Endodermal cell (in vitro differentiated cells): ENCODE measurements around the gene PODN. TPM values are rescaled to one million over a fixed set of nuclear protein-coding genes. Genes with fewer than 3 reads are reported as not detected.
A peak's percentile ranks its signal among the peaks of the same experiment; 100 is the strongest.

Experiments used
- DNase-seq: peaks from one replicate; pipeline ENCODE4 v3.0.0-alpha.2; 2017
- H3K27ac ChIP-seq: 2 replicates; pipeline ENCODE4 v1.5.1; 2013; ENCODE audit warnings: mild to moderate bottlenecking, low read depth, low read length, moderate library complexity
- H3K27me3 ChIP-seq: 2 replicates; pipeline ENCODE4 v1.6.1; 2013; ENCODE audit warnings: mild to moderate bottlenecking, low read length, moderate library complexity; ENCODE audit not compliant: insufficient read depth, control insufficient read depth, poor library complexity, severe bottlenecking
- H3K36me3 ChIP-seq: 2 replicates; pipeline ENCODE4 v1.7.0; 2013; ENCODE audit warnings: mild to moderate bottlenecking, low read length, moderate library complexity; ENCODE audit not compliant: control insufficient read depth, insufficient read depth
- H3K4me1 ChIP-seq: one replicate; pipeline ENCODE4 v1.7.0; 2013; ENCODE audit warnings: low read length; ENCODE audit not compliant: control insufficient read depth, insufficient read depth
- H3K4me3 ChIP-seq: 2 replicates; pipeline ENCODE4 v1.5.1; 2013; ENCODE audit warnings: mild to moderate bottlenecking, low read length, moderate library complexity
- H3K9ac ChIP-seq: 2 replicates; pipeline ENCODE4 v1.6.1; 2013; ENCODE audit warnings: mild to moderate bottlenecking, low read length, moderate library complexity; ENCODE audit not compliant: poor library complexity, severe bottlenecking; ENCODE audit errors: extremely low read depth
- H3K9me3 ChIP-seq: 2 replicates; pipeline ENCODE4 v1.6.1; 2013; ENCODE audit warnings: mild to moderate bottlenecking, low read length, moderate library complexity; ENCODE audit not compliant: control insufficient read depth
- H3K27ac Mint-ChIP-seq: 2 replicates; pipeline ENCODE4 v1.8.0; 2020; ENCODE audit warnings: mixed read lengths
- H3K27me3 Mint-ChIP-seq: 2 replicates; pipeline ENCODE4 v1.8.0; 2021; ENCODE audit warnings: mild to moderate bottlenecking, mixed read lengths; ENCODE audit not compliant: insufficient read depth
- H3K36me3 Mint-ChIP-seq: 2 replicates; pipeline ENCODE4 v1.8.0; 2020; ENCODE audit warnings: low read depth, mixed read lengths
- H3K4me1 Mint-ChIP-seq: 2 replicates; pipeline ENCODE4 v1.8.0; 2020; ENCODE audit warnings: mixed read lengths
- H3K4me3 Mint-ChIP-seq: 2 replicates; pipeline ENCODE4 v1.8.0; 2020; ENCODE audit warnings: mild to moderate bottlenecking, moderate library complexity, mixed read lengths
- H3K9me3 Mint-ChIP-seq: 2 replicates; pipeline ENCODE4 v1.8.0; 2020; ENCODE audit warnings: mild to moderate bottlenecking, mixed read lengths
- WGBS, 2 experiments: methylation state at CpG; one replicate each; pipeline versions ENCODE4 v1.1.5 to v1.1.7; 2013; ENCODE audit warnings: missing lambda C conversion rate in 2 of 2, mixed read lengths in 1 of 2; ENCODE audit not compliant: insufficient coverage in 1 of 2, insufficient read length in 1 of 2; 5-methylcytosine and 5-hydroxymethylcytosine counted together
- total RNA-seq, 2 donors: library from RNA; stranded (reverse); fragmentation: NEBNext Ultra II Directional in 1 of 2; extraction: Animal tissue kit (Norgen Biotek cat#: 25700) in 1 of 2; gene quantifications; 2 replicates in 1 of 2; 3 replicates in 1 of 2; pipeline ENCODE4 v1.2.1, GENCODE V29; 2021
- TF ChIP-seq, protein P1 (sequence below): fragments of 200-600 bp; sonication (generic); conservative IDR thresholded peaks from 2 replicates; pipeline ENCODE4 v1.5.0; 2021; ENCODE audit warnings: antibody characterized with exemption, mild to moderate bottlenecking

The PODN gene
- total RNA-seq, 2 donors from 2014 or later = 3.0 to 3.6 TPM

DNA sequence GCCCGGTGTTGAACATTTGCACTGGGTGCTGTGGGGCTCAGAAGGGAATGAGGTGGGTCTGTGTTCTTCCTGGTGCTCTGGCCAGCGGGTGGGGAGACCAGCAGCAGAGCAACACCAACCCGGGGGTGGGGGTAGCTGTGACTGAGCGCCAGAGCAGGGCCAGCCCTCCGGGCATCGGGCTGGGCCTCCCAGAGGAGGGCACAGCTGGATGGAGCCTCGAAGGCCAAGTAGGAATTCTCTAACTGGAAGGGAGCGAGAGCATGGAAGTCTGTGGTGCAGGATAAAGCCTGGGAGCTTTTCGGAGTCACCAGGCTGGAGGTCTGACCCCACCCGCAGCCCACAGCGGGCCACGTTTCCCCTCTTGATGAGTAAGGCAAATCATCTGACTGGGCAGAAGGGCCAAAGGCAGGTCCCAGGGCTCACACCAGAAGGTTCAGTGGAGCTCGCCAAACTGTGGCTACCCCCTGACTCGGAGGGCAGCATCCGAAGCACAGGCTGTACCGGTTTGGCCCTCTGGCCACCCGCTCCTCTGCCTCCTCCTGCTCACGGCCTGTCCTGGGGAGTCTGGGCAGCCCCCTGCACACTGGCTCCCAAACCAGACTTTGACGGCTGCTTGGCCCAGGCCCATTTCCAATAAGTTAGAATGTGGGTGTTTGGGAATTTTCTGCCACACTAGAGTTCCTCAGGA, 61.6 kb downstream of the PODN start:
- Histone ChIP-seq H3K4me3 (no peak overlapping the region), H3K9me3 (no peaks in the 10 kb centered on the region), H3K27me3 (peaks cover 47% of the 10 kb centered on the region), H3K9ac (no peak overlapping the region), H3K4me1 (peaks cover 16% of the 10 kb centered on the region), H3K27ac (no peak overlapping the region), H3K36me3 (no peaks in the 10 kb centered on the region)
- no peak overlapping the region for H3K4me3 Mint-ChIP-seq
- TF ChIP-seq, protein P1, sequence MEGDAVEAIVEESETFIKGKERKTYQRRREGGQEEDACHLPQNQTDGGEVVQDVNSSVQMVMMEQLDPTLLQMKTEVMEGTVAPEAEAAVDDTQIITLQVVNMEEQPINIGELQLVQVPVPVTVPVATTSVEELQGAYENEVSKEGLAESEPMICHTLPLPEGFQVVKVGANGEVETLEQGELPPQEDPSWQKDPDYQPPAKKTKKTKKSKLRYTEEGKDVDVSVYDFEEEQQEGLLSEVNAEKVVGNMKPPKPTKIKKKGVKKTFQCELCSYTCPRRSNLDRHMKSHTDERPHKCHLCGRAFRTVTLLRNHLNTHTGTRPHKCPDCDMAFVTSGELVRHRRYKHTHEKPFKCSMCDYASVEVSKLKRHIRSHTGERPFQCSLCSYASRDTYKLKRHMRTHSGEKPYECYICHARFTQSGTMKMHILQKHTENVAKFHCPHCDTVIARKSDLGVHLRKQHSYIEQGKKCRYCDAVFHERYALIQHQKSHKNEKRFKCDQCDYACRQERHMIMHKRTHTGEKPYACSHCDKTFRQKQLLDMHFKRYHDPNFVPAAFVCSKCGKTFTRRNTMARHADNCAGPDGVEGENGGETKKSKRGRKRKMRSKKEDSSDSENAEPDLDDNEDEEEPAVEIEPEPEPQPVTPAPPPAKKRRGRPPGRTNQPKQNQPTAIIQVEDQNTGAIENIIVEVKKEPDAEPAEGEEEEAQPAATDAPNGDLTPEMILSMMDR = no peak
- H3K27ac Mint-ChIP-seq = no peak overlapping the region
- WGBS, 2 experiments = 94 to 97% methylated on average over 10 to 19 of the region's 19 CpGs
- H3K27me3 Mint-ChIP-seq = peaks cover 69% of the 10 kb centered on the region
- peaks cover 42% of the 10 kb centered on the region for H3K4me1 Mint-ChIP-seq
- H3K36me3 Mint-ChIP-seq = no peaks in the 10 kb centered on the region
- H3K9me3 Mint-ChIP-seq = no peaks in the 10 kb centered on the region
- DNase-seq = no peak

DNA sequence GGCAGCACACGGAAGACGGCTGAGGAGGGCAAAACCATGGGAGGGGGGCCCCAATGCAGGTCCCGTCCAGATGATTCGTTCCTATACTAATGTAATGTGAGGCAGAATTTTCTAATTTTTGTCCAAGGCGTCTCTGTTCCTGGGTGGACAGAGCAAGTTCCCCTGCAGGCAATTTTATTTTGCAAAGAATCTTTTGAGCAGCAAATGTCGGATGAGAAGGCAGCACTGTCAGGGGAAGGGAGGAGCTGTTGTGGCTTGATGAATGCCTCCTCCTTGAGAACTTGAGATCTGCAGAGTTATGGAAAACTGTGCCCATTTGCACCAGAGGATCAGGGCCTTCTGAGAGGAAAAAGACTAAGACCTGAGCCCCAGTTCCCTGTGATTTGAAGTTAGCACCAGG, 63.1 kb downstream of the PODN start:
- Histone ChIP-seq H3K36me3 (no peaks in the 10 kb centered on the region), H3K27me3 (peaks cover 36% of the 10 kb centered on the region), H3K9ac (no peak overlapping the region), H3K27ac (no peak overlapping the region), H3K4me1 (peaks cover 16% of the 10 kb centered on the region), H3K9me3 (no peaks in the 10 kb centered on the region), H3K4me3 (no peak overlapping the region)
- H3K36me3 Mint-ChIP-seq = no peaks in the 10 kb centered on the region
- peaks cover 43% of the 10 kb centered on the region for H3K4me1 Mint-ChIP-seq
- TF ChIP-seq, protein P1 = no peak
- WGBS, 2 experiments = 86 to 92% methylated on average over 6 of the region's 6 CpGs
- H3K4me3 Mint-ChIP-seq = no peak overlapping the region
- DNase-seq = no peak
- H3K27ac Mint-ChIP-seq = no peak overlapping the region
- no peaks in the 10 kb centered on the region for H3K9me3 Mint-ChIP-seq
- peaks cover 57% of the 10 kb centered on the region for H3K27me3 Mint-ChIP-seq

DNA sequence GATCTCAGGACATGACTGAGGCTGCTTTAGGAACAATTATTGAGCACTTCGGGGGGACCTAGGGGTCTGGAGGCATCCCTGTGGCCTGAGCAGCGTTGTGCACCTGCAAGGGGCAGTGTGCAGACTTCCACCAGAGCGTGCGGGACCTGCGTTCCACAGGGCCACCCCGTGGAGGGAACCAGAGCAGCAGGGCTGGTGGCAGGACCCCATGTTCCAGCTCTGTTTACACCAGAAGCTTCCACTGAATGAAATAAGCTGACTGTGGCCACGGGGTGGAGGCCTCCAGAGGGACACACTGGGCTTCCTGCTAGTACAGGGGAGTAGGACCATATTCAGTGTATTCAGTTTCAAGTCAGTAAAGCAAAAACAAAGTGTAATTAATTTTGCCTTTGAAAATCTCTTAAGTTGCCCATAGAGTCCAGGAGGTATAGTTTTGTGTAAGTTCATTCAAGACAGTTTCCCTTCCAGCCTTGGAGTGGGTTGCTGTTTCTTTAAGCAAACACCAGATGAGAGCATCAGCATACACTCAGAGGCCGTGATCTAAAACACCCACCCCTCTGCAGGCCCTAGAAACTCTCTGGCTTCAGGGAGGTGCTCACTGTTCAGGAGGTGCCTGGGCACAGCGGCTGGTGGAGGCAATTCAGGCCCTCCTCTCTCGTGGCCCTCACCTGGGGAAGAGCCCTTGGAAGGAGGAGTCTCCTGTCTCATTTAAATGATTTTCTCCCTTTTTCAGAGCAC, 63.8 kb downstream of the PODN start:
- DNase-seq = no peak
- Histone ChIP-seq H3K27ac (no peak overlapping the region), H3K27me3 (peaks cover 32% of the 10 kb centered on the region), H3K4me3 (no peak overlapping the region), H3K9me3 (no peaks in the 10 kb centered on the region), H3K9ac (no peak overlapping the region), H3K36me3 (no peaks in the 10 kb centered on the region), H3K4me1 (peaks cover 12% of the 10 kb centered on the region)
- TF ChIP-seq, protein P1 = peak; percentile 17
- Mint-ChIP-seq H3K4me1 (peaks cover 41% of the 10 kb centered on the region), H3K27ac (no peak overlapping the region), H3K27me3 (peaks cover 53% of the 10 kb centered on the region), H3K9me3 (no peaks in the 10 kb centered on the region), H3K4me3 (no peak overlapping the region), H3K36me3 (no peaks in the 10 kb centered on the region)
- 79 to 83% methylated on average over 9 to 10 of the region's 10 CpGs for WGBS, 2 experiments
